H1 (cell line): Measurements from ENCODE around the gene FAM216A. TPM values are rescaled to one million over a fixed set of nuclear protein-coding genes. Genes with fewer than 3 reads are reported as not detected.

Source experiments
- CTCF ChIA-PET: fragments of 300-600 bp; sonication (Branson Sonifier 250); formaldehyde crosslinking; loops from one replicate; lab custom pipeline; 2021; ENCODE audit not compliant: partially characterized antibody; lab: Charles Lee
- POLR2A ChIA-PET: fragments of 300-600 bp; sonication (Branson Sonifier 250); formaldehyde crosslinking; loops from one replicate; lab custom pipeline; 2021; ENCODE audit warnings: inconsistent platforms; ENCODE audit not compliant: partially characterized antibody; lab: Charles Lee
- DNase-seq, 2 experiments: peaks; one replicate each; pipeline versions ENCODE4 v3.0.0 to v3.0.0-alpha.2; 2010 to 2022; ENCODE audit warnings: low spot score in 2 of 2, low read depth in 1 of 2, mixed read lengths in 1 of 2
- FAIRE-seq: peaks from 2 replicates; lab custom pipeline; 2011; peaks lifted over from hg19 to GRCh38; lab: Jason Lieb, UNC
- H2AFZ ChIP-seq: 2 replicates; pipeline ENCODE4 v1.8.1; 2012; ENCODE audit warnings: low read length, inconsistent platforms
- H2AK5ac ChIP-seq: 2 replicates; pipeline ENCODE4 v1.6.1; 2013; ENCODE audit warnings: low read depth, low read length
- H2BK120ac ChIP-seq: replicated peaks from 2 replicates; pipeline ENCODE3; 2013; ENCODE audit warnings: low read depth, low read length, inconsistent platforms
- H2BK12ac ChIP-seq: 2 replicates; pipeline ENCODE4 v1.6.1; 2013; ENCODE audit warnings: low read depth, low read length
- H2BK15ac ChIP-seq: 2 replicates; pipeline ENCODE4 v1.6.1; 2013; ENCODE audit warnings: low read length
- H2BK20ac ChIP-seq: 2 replicates; pipeline ENCODE4 v1.6.1; 2013; ENCODE audit warnings: low read length
- H2BK5ac ChIP-seq: 2 replicates; pipeline ENCODE4 v1.6.1; 2013; ENCODE audit warnings: low read depth, low read length
- H3K14ac ChIP-seq: 2 replicates; pipeline ENCODE4 v1.6.1; 2013; ENCODE audit warnings: inconsistent platforms; ENCODE audit not compliant: insufficient read length
- H3K18ac ChIP-seq: 2 replicates; pipeline ENCODE4 v1.6.1; 2013; ENCODE audit warnings: low read length; ENCODE audit errors: extremely low read depth
- H3K23ac ChIP-seq: 2 replicates; pipeline ENCODE4 v1.6.1; 2013; ENCODE audit warnings: inconsistent platforms; ENCODE audit not compliant: insufficient read length
- H3K23me2 ChIP-seq: 2 replicates; pipeline ENCODE4 v1.6.1; 2013; ENCODE audit warnings: low read depth, low read length
- H3K27ac ChIP-seq: 2 replicates; pipeline ENCODE4 v1.6.1; 2011; ENCODE audit warnings: low read depth, low read length, inconsistent platforms
- H3K27me3 ChIP-seq, 4 experiments: replicated peaks in 1 of 4; 1 replicate in 1 of 4; 2 replicates in 3 of 4; pipeline versions ENCODE4 v1.6.1 to v1.8.1; 2011 to 2013; ENCODE audit warnings: low read length in 3 of 4, mild to moderate bottlenecking in 3 of 4, inconsistent platforms in 2 of 4, mixed read lengths in 2 of 4, moderate library complexity in 1 of 4; ENCODE audit not compliant: control insufficient read depth in 3 of 4, insufficient read depth in 3 of 4; ENCODE audit errors: extremely low read depth in 1 of 4
- H3K36me3 ChIP-seq, 4 experiments: 2 replicates each; pipeline versions ENCODE4 v1.6.1 to v1.8.1; 2011 to 2013; ENCODE audit warnings: mild to moderate bottlenecking in 4 of 4, low read length in 3 of 4, moderate library complexity in 2 of 4, control low read depth in 1 of 4, inconsistent platforms in 1 of 4; ENCODE audit not compliant: insufficient read depth in 4 of 4, control insufficient read depth in 2 of 4
- H3K4ac ChIP-seq: replicated peaks from 2 replicates; pipeline ENCODE3; 2013; ENCODE audit warnings: low read length, low read depth, mixed read lengths, inconsistent platforms; ENCODE audit not compliant: insufficient read length
- H3K4me1 ChIP-seq, 4 experiments: replicated peaks in 1 of 4; 1 replicate in 1 of 4; 2 replicates in 3 of 4; pipeline versions ENCODE4 v1.6.1 to v1.8.1; 2011 to 2013; ENCODE audit warnings: low read length in 3 of 4, inconsistent platforms in 2 of 4, mixed read lengths in 1 of 4; ENCODE audit not compliant: insufficient read depth in 4 of 4, control insufficient read depth in 3 of 4
- H3K4me2 ChIP-seq, 2 experiments: 2 replicates each; pipeline versions ENCODE4 v1.6.1 to v1.8.1; 2011 to 2013; ENCODE audit warnings: low read depth in 2 of 2, low read length in 2 of 2, control low read depth in 1 of 2, inconsistent platforms in 1 of 2, mild to moderate bottlenecking in 1 of 2; ENCODE audit not compliant: insufficient read depth in 1 of 2
- H3K4me3 ChIP-seq, 4 experiments: fragments of 200-600, 300-600 bp in 1 of 4; sonication (generic), shearing (Covaris generic), sonication (Bioruptor Twin) in 1 of 4; 2 replicates each; pipeline versions ENCODE4 v1.5.1 to v1.8.1; 2011 to 2016; ENCODE audit warnings: low read length in 4 of 4, low read depth in 3 of 4, control low read depth in 2 of 4, inconsistent platforms in 2 of 4, mild to moderate bottlenecking in 2 of 4, mixed read lengths in 1 of 4, moderate library complexity in 1 of 4; ENCODE audit not compliant: insufficient read depth in 2 of 4; ENCODE audit errors: extremely low read depth in 1 of 4
- H3K56ac ChIP-seq: replicated peaks from 2 replicates; pipeline ENCODE3; 2013; ENCODE audit warnings: low read depth, mild to moderate bottlenecking, mixed read lengths, low read length, inconsistent platforms; ENCODE audit not compliant: insufficient read length
- H3K79me1 ChIP-seq: 2 replicates; pipeline ENCODE4 v1.6.1; 2013; ENCODE audit warnings: low read depth, low read length, control low read depth
- H3K79me2 ChIP-seq, 2 experiments: 2 replicates each; pipeline versions ENCODE4 v1.6.1 to v1.8.1; 2012 to 2013; ENCODE audit warnings: low read length in 2 of 2, mild to moderate bottlenecking in 2 of 2, inconsistent platforms in 1 of 2; ENCODE audit not compliant: insufficient read depth in 2 of 2, control insufficient read depth in 1 of 2
- H3K9ac ChIP-seq, 4 experiments: replicated peaks in 1 of 4; 1 replicate in 1 of 4; 2 replicates in 3 of 4; pipeline versions ENCODE4 v1.6.1 to v1.8.1; 2011 to 2013; ENCODE audit warnings: low read depth in 3 of 4, low read length in 3 of 4, control low read depth in 2 of 4, mild to moderate bottlenecking in 2 of 4, moderate library complexity in 2 of 4, inconsistent platforms in 1 of 4; ENCODE audit errors: extremely low read depth in 1 of 4
- H3K9me3 ChIP-seq, 2 experiments: 2 replicates each; pipeline versions ENCODE4 v1.6.1 to v1.8.1; 2012 to 2013; ENCODE audit warnings: mild to moderate bottlenecking in 2 of 2, moderate library complexity in 2 of 2, control low read depth in 1 of 2, inconsistent platforms in 1 of 2, low read depth in 1 of 2, low read length in 1 of 2, mixed read lengths in 1 of 2; ENCODE audit not compliant: insufficient read depth in 2 of 2
- H4K20me1 ChIP-seq, 2 experiments: replicated peaks in 1 of 2; 2 replicates each; pipeline versions ENCODE3 to v1.8.1; 2011 to 2013; ENCODE audit warnings: inconsistent platforms in 2 of 2, low read length in 2 of 2, mild to moderate bottlenecking in 1 of 2; ENCODE audit not compliant: insufficient read depth in 2 of 2, control insufficient read depth in 1 of 2
- H4K5ac ChIP-seq: 2 replicates; pipeline ENCODE4 v1.6.1; 2013; ENCODE audit warnings: low read length, low read depth, mixed read lengths, inconsistent platforms; ENCODE audit not compliant: insufficient read length
- H4K8ac ChIP-seq: 2 replicates; pipeline ENCODE4 v1.8.0; 2013; ENCODE audit warnings: mild to moderate bottlenecking, moderate library complexity, low read length, inconsistent platforms; ENCODE audit not compliant: insufficient read depth; ENCODE audit errors: extremely low read depth
- H4K91ac ChIP-seq: replicated peaks from 2 replicates; pipeline ENCODE3; 2013; ENCODE audit warnings: low read length, mixed read lengths, inconsistent platforms; ENCODE audit not compliant: insufficient read length
- CBX5 ChIP-seq: fragments of 300-800, 300-1000 bp; sonication (generic); IDR thresholded peaks from 2 replicates; pipeline ENCODE4 v1.7.1; 2016; ENCODE audit warnings: antibody characterized with exemption, low read length, low read depth
- CEBPB ChIP-seq: IDR thresholded peaks from 2 replicates; pipeline ENCODE4 v1.6.1; 2012; ENCODE audit warnings: low read depth, low read length
- CHD1 ChIP-seq: IDR thresholded peaks from 2 replicates; pipeline ENCODE4 v1.6.1; 2012; ENCODE audit warnings: low read depth, low read length, improper control_type of control experiment
- EZH2 ChIP-seq: fragments of 200-600 bp; sonication (generic); IDR thresholded peaks from 2 replicates; pipeline ENCODE4 v1.7.1; 2012; ENCODE audit warnings: low read depth, mild to moderate bottlenecking, moderate library complexity, low read length, inconsistent platforms; ENCODE audit not compliant: severe bottlenecking
- FOSL1 ChIP-seq: IDR thresholded peaks from 2 replicates; pipeline ENCODE4 v1.6.1; 2011; ENCODE audit warnings: mild to moderate bottlenecking, low read depth, low read length, moderate library complexity; ENCODE audit not compliant: insufficient read depth
- POLR2AphosphoS5 ChIP-seq: IDR thresholded peaks from 2 replicates; pipeline ENCODE4 v1.6.1; 2011; ENCODE audit warnings: low read depth, low read length
- SAP30 ChIP-seq: fragments of 300-600 bp; sonication (generic); IDR thresholded peaks from 2 replicates; pipeline ENCODE4 v1.7.1; 2012; ENCODE audit warnings: low read length, moderate library complexity, mild to moderate bottlenecking, inconsistent platforms; ENCODE audit not compliant: insufficient read depth, insufficient replicate concordance
- SIRT6 ChIP-seq: IDR thresholded peaks from one replicate; pipeline ENCODE4 v1.7.1; 2012; ENCODE audit warnings: low read length, inconsistent platforms
- SIX5 ChIP-seq: IDR thresholded peaks from 2 replicates; pipeline ENCODE4 v1.6.1; 2011; ENCODE audit warnings: mild to moderate bottlenecking, low read depth, low read length
- SP2 ChIP-seq: IDR thresholded peaks from 2 replicates; pipeline ENCODE4 v1.6.1; 2012; ENCODE audit warnings: mild to moderate bottlenecking, low read length, inconsistent platforms
- TCF12 ChIP-seq: IDR thresholded peaks from 2 replicates; pipeline ENCODE4 v1.6.1; 2011; ENCODE audit warnings: low read depth, mild to moderate bottlenecking, low read length
- WGBS, 2 experiments: shearing (Covaris generic) in 1 of 2; methylation state at CpG; one replicate each; pipeline versions ENCODE4 v1.1.6 to v1.1.7; 2013 to 2015; ENCODE audit warnings: low lambda C conversion rate in 2 of 2, mixed read lengths in 2 of 2, inconsistent platforms in 1 of 2, low coverage in 1 of 2, missing lambda C conversion rate in 1 of 2; ENCODE audit not compliant: insufficient replicate concordance in 2 of 2, insufficient coverage in 1 of 2, insufficient read length in 1 of 2; ENCODE audit errors: extremely low coverage in 1 of 2, missing lambda C conversion rate in 1 of 2; 5-methylcytosine and 5-hydroxymethylcytosine counted together
- polyA plus RNA-seq, 7 experiments: library from polyadenylated mRNA; depleted of rRNA in 3 of 7; stranded (reverse) in 5 of 7; unstranded in 2 of 7; fragments of >200 nt in 5 of 7; fragments of 200-250 nt in 2 of 7; gene quantifications; 1 replicate in 5 of 7; 2 replicates in 1 of 7; 4 replicates in 1 of 7; pipeline versions ENCODE4 v1.2.1 to v1.2.3, GENCODE V29; 2011 to 2013; ENCODE audit warnings: missing spikeins in 2 of 7, mixed read lengths in 2 of 7
- total RNA-seq: library from RNA; stranded (reverse); fragmentation: NEBNext Ultra II Directional; extraction: Animal tissue kit (Norgen Biotek cat#: 25700); gene quantifications from 2 replicates; pipeline ENCODE4 v1.2.1, GENCODE V29; 2021
- TF ChIP-seq, protein P1 (sequence below): IDR thresholded peaks from 2 replicates; pipeline ENCODE4 v1.6.1; 2011; ENCODE audit warnings: low read depth, mild to moderate bottlenecking, low read length; ENCODE audit not compliant: insufficient read depth

Gene FAM216A
- total and polyA plus RNA-seq, 2 of the 8 experiments (the other 6 are each of a cell fraction or from before 2014, with no cell fraction given): 19.8 to 24.6 TPM

DNA sequence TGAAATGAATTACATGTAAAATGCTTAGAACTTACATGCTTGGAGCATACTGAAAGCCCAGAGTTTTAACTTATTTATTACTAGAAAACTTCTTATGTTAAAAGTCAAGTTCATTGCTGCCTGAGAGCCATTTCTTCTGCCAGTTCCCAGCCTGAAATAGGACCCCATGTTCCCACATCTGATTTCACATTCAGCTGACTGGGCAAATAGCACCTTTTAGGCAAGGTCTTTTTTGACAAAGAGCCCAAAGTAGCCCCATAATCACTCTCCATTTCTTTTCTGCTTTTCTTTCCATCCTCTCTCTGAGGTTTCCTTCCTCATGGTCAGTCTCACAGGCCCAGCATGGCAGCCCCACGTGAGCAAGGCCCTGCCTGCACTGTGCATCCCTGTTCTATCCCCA, 17.4 kb upstream of the FAM216A start:
- Histone ChIP-seq H3K79me1 (peaks cover 3% of the 10 kb centered on the region), H2BK15ac (no peak overlapping the region), H3K56ac (no peak overlapping the region), H4K20me1 (no peaks in the 10 kb centered on the region), H4K5ac (no peak overlapping the region), H3K4me1 (peaks cover 0 to 3% (median 0%) of the 10 kb centered on the region in 4 experiments; a peak in 1 of 7 replicates), H3K79me2 (peaks cover 0 to 20% of the 10 kb centered on the region in 2 experiments; a peak in 2 of 4 replicates), H3K9ac (no peak overlapping the region), H4K8ac (no peak overlapping the region), H3K14ac (no peak overlapping the region), H4K91ac (no peak overlapping the region), H2BK20ac (no peak overlapping the region), H3K27me3 (no peaks in the 10 kb centered on the region), H3K4me2 (no peak overlapping the region), H3K4ac (no peak overlapping the region), H3K9me3 (no peaks in the 10 kb centered on the region), H3K27ac (no peak overlapping the region), H2BK12ac (no peak overlapping the region), H3K4me3 (no peak overlapping the region), H2BK5ac (no peak overlapping the region), H3K36me3 (peaks cover 0 to 33% (median 14%) of the 10 kb centered on the region in 4 experiments; a peak in 5 of 8 replicates), H2AFZ (no peak overlapping the region), H3K18ac (no peak overlapping the region), H2AK5ac (no peak overlapping the region), H3K23me2 (no peaks in the 10 kb centered on the region), H3K23ac (no peak overlapping the region), H2BK120ac (no peak overlapping the region)
- DNase-seq (no peak), FAIRE-seq (no peak)
- ChIA-PET POLR2A (interaction anchor here (2.0 to 7.2 kb wide), 2 partner anchors 17 to 78 kb away, joined by 5 to 57 read pairs; partner anchors contain the start of genes FAM216A and GPN3), CTCF (interaction anchor here (1.1 to 7.9 kb wide), 8 partner anchors 10 to 349 kb away, joined by 3 to 69 read pairs (median 4); partner anchors contain the start of genes FAM216A and GPN3)
- TF ChIP-seq CHD1 (no peak), EZH2 (no peak), SIRT6 (no peak), CEBPB (no peak), TCF12 (no peak), FOSL1 (no peak), SP2 (no peak), CBX5 (no peak), SAP30 (no peak), POLR2AphosphoS5 (no peak), SIX5 (no peak)
- TF ChIP-seq, protein P1, sequence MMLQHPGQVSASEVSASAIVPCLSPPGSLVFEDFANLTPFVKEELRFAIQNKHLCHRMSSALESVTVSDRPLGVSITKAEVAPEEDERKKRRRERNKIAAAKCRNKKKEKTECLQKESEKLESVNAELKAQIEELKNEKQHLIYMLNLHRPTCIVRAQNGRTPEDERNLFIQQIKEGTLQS: no peak
- 94% methylated on average over 1 of the region's 1 CpG; no CpG with 5 or more reads in 1 of the 2 experiments for WGBS, 2 experiments
